SU-DHL-6 (cell line): ENCODE measurements around the gene ATP13A4.

ENCODE experiments used
- H2AFZ ChIP-seq: fragments of 200-600 bp; sonication (generic); 2 replicates; pipeline ENCODE4 v1.6.1; 2014; ENCODE audit warnings: low read depth, mild to moderate bottlenecking, moderate library complexity, mixed read lengths, antibody characterized with exemption, low read length; ENCODE audit not compliant: severe bottlenecking
- H3F3A ChIP-seq: fragments of 200-600 bp; shearing (Covaris generic); 2 replicates; pipeline ENCODE4 v1.6.0; 2016; ENCODE audit warnings: antibody characterized with exemption, mild to moderate bottlenecking; ENCODE audit not compliant: insufficient read depth
- H3K27ac ChIP-seq: fragments of 200-600 bp; sonication (generic); 2 replicates; pipeline ENCODE4 v1.5.1; 2016; ENCODE audit warnings: low read depth, mild to moderate bottlenecking, low read length, moderate library complexity, mixed read lengths
- H3K27me3 ChIP-seq: fragments of 200-600 bp; sonication (generic), shearing (Covaris generic); 2 replicates; pipeline ENCODE4 v1.6.0; 2014; ENCODE audit warnings: mild to moderate bottlenecking, low read length
- H3K36me3 ChIP-seq: fragments of 200-600 bp; sonication (generic); 2 replicates; pipeline ENCODE4 v1.6.1; 2014; ENCODE audit warnings: mild to moderate bottlenecking, low read length, mixed read lengths
- H3K4me2 ChIP-seq: fragments of 300-600, 200-600 bp; shearing (Covaris generic), sonication (generic); 2 replicates; pipeline ENCODE4 v1.6.0; 2014; ENCODE audit warnings: low read length, low read depth, mild to moderate bottlenecking; ENCODE audit not compliant: poor library complexity, severe bottlenecking
- H3K4me3 ChIP-seq: fragments of 200-600 bp; sonication (generic); 2 replicates; pipeline ENCODE4 v1.5.1; 2014; ENCODE audit warnings: antibody characterized with exemption, low read length, mild to moderate bottlenecking, mixed read lengths; ENCODE audit not compliant: insufficient read depth, poor library complexity, severe bottlenecking
- H3K79me2 ChIP-seq: fragments of 200-600 bp; sonication (generic); 2 replicates; pipeline ENCODE4 v1.6.1; 2014; ENCODE audit warnings: mild to moderate bottlenecking, low read length, moderate library complexity; ENCODE audit not compliant: insufficient read depth
- H3K9ac ChIP-seq: fragments of 200-600 bp; sonication (generic); 2 replicates; pipeline ENCODE4 v1.7.0; 2014; ENCODE audit warnings: mild to moderate bottlenecking, low read length
- H3K9me2 ChIP-seq: fragments of 200-600 bp; sonication (generic); replicated peaks from 2 replicates; pipeline ENCODE4 v1.6.1; 2014; ENCODE audit warnings: low read length; ENCODE audit not compliant: insufficient read depth
- H3K9me3 ChIP-seq: fragments of 200-600 bp; sonication (generic); 2 replicates; pipeline ENCODE4 v1.6.1; 2014; ENCODE audit warnings: low read length, mixed read lengths; ENCODE audit not compliant: insufficient read depth
- H4K20me1 ChIP-seq: fragments of 200-600 bp; sonication (generic); 2 replicates; pipeline ENCODE4 v1.6.1; 2014; ENCODE audit warnings: low read depth, mild to moderate bottlenecking, antibody characterized with exemption, low read length, moderate library complexity, mixed read lengths
- CTCF ChIP-seq: fragments of 200-600 bp; sonication (generic); IDR thresholded peaks from one replicate; pipeline ENCODE4 v1.5.1; 2017; ENCODE audit warnings: antibody characterized with exemption, mild to moderate bottlenecking, low read length, moderate library complexity; ENCODE audit not compliant: insufficient read depth, poor library complexity, severe bottlenecking
- EZH2phosphoT487 ChIP-seq: fragments of 200-600 bp; sonication (generic), shearing (Covaris generic); conservative IDR thresholded peaks from 2 replicates; pipeline ENCODE4 v1.6.1; 2018; ENCODE audit warnings: mild to moderate bottlenecking, antibody characterized with exemption, low read length, moderate library complexity, mixed read lengths

ATP13A4 gene

GRCh38 chr3:193465992-193466608, 88.6 kb downstream of the ATP13A4 start:
- Histone ChIP-seq H3K27me3 (no peaks in the 10 kb centered on the region), H2AFZ (no peak overlapping the region), H3K4me2 (no peak overlapping the region), H4K20me1 (no peaks in the 10 kb centered on the region), H3K9me3 (no peaks in the 10 kb centered on the region), H3K4me3 (no peak overlapping the region), H3K79me2 (no peaks in the 10 kb centered on the region), H3F3A (no peaks in the 10 kb centered on the region), H3K9ac (no peak overlapping the region), H3K27ac (no peak overlapping the region), H3K9me2 (no peaks in the 10 kb centered on the region), H3K36me3 (no peaks in the 10 kb centered on the region)
- no peak for TF ChIP-seq EZH2phosphoT487
- no peak for TF ChIP-seq CTCF

GRCh38 chr3:193464889-193465288, 89.8 kb downstream of the ATP13A4 start:
- Histone ChIP-seq H4K20me1 (no peaks in the 10 kb centered on the region), H3K36me3 (no peaks in the 10 kb centered on the region), H3K27me3 (no peaks in the 10 kb centered on the region), H3K9me2 (no peaks in the 10 kb centered on the region), H3K4me2 (no peak overlapping the region), H3K79me2 (no peaks in the 10 kb centered on the region), H3K27ac (no peak overlapping the region), H3K9me3 (no peaks in the 10 kb centered on the region), H3F3A (no peaks in the 10 kb centered on the region), H3K4me3 (no peak overlapping the region), H3K9ac (no peak overlapping the region), H2AFZ (no peak overlapping the region)
- TF ChIP-seq CTCF, result no peak
- TF ChIP-seq EZH2phosphoT487, result no peak

GRCh38 chr3:193457526-193457925, 97.2 kb downstream of the ATP13A4 start:
- no peaks in the 10 kb centered on the region for H4K20me1 ChIP-seq
- H3K79me2 ChIP-seq, result no peaks in the 10 kb centered on the region
- no peaks in the 10 kb centered on the region for H3K9me2 ChIP-seq
- no peaks in the 10 kb centered on the region for H3K27me3 ChIP-seq
- no peak overlapping the region for H2AFZ ChIP-seq
- no peaks in the 10 kb centered on the region for H3K9me3 ChIP-seq
- TF ChIP-seq EZH2phosphoT487, result no peak
- TF ChIP-seq CTCF, result no peak
- H3K4me2 ChIP-seq, result no peak overlapping the region
- H3K4me3 ChIP-seq, result no peak overlapping the region
- no peak overlapping the region for H3K9ac ChIP-seq
- H3F3A ChIP-seq, result no peaks in the 10 kb centered on the region
- H3K27ac ChIP-seq, result no peak overlapping the region
- no peaks in the 10 kb centered on the region for H3K36me3 ChIP-seq
